GM20431 (cell line): ENCODE measurements around the gene NRK.
"Not testable (repeated sequence)": the region's sequence is repeated elsewhere in the genome, so short reads cannot be mapped to it uniquely, and the experiment has no call there.

ENCODE experiments used
- in situ Hi-C: fragments of 300-500 bp; cut with MseI, MboI; formaldehyde crosslinking; loops from one replicate; pipeline ENCODE4 v1.15.0; 2020; ENCODE audit warnings: low sequenced_read_pairs; ENCODE audit not compliant: unreplicated experiment

The NRK gene

GRCh38 chrX:105882581-105883275 is 60.4 kb downstream of the NRK start:
- in situ Hi-C loops, result no loop called here

- in situ Hi-C loops, result no loop called here
Measured at GRCh38 chrX:105894721-105895120, 72.4 kb downstream of the NRK start.

- in situ Hi-C loops, result no loop called here
Measured at GRCh38 chrX:105909576-105909975, 87.2 kb downstream of the NRK start.

- in situ Hi-C loops, result no loop called here
Measured at GRCh38 chrX:105910563-105911105, 88.3 kb downstream of the NRK start.

- in situ Hi-C loops, result no loop called here
Measured at GRCh38 chrX:105945266-105945665, 122.9 kb downstream of the NRK start.

- in situ Hi-C loops, result no loop called here
Measured at GRCh38 chrX:105969487-105969886, 147.1 kb downstream of the NRK start.

- in situ Hi-C loops, result no loop called here
Measured at GRCh38 chrX:105972690-105973386, 150.5 kb downstream of the NRK start.

- in situ Hi-C loops, result no loop called here
Measured at GRCh38 chrX:105973387-105973739, 151.0 kb downstream of the NRK start.

- in situ Hi-C loops, result no loop called here
Measured at GRCh38 chrX:105975382-105975781, 153.0 kb downstream of the NRK start.

GRCh38 chrX:105981772-105982485 is 159.6 kb downstream of the NRK start:
- in situ Hi-C loops, result no loop called here

GRCh38 chrX:105988487-105988886 is 166.1 kb downstream of the NRK start:
- in situ Hi-C loops, result not testable (repeated sequence)

GRCh38 chrX:105999294-105999693 is 177.0 kb downstream of the NRK start:
- in situ Hi-C loops, result no loop called here

- in situ Hi-C loops, result no loop called here
Measured at GRCh38 chrX:106000203-106000602, 177.9 kb downstream of the NRK start.

GRCh38 chrX:106000609-106001008 is 178.3 kb downstream of the NRK start:
- in situ Hi-C loops, result not testable (repeated sequence)

- in situ Hi-C loops, result no loop called here
Measured at GRCh38 chrX:106005684-106006083, 183.3 kb downstream of the NRK start.

- in situ Hi-C loops, result no loop called here
Measured at GRCh38 chrX:106007815-106008214, 185.5 kb downstream of the NRK start.
